ENCODE measurements around the gene CEP55.
"Not testable (repeated sequence)": the region's sequence is repeated elsewhere in the genome, so short reads cannot be mapped to it uniquely, and the experiment has no call there.

CEP55 gene

DNA sequence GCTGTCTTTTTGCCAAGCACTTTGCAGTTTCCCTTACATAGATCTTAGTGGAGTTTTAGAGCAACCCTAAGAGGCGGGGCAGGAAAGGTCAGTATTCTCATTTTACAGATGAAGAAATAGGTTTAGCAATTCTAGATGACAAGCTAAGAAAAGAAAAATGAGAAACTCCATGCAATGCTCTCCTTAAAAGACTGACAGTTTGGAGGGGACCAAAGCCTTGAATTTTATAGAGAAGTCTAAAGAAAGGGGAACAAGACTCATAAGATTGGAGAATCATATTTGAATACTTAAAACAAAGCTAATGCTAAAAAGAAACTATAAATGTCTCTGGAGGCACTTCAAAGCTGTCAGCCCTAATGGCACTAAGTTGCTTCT, 19.6 kb downstream of the CEP55 start:
- no peaks in the 10 kb centered on the region for H3F3A ChIP-seq (ENCODE audit: insufficient read depth, low read length)
- H2AFZ ChIP-seq (ENCODE audit: low read length): no peak overlapping the region
- no peak overlapping the region for H3K27ac ChIP-seq (ENCODE audit: low read length)
- H3K79me2 ChIP-seq (ENCODE audit: low read length): no peaks in the 10 kb centered on the region
- TF ChIP-seq EZH2phosphoT487 (IDR thresholded peaks at IDR 0.05; ENCODE audit: low read length) (no peak), EZH2 (optimal IDR thresholded peaks at IDR 0.05; ENCODE audit: low read depth, low read length) (no peak), CTCF (IDR thresholded peaks at IDR 0.05; ENCODE audit: low read length) (no peak)
- H3K9me3 ChIP-seq (replicated peaks; ENCODE audit: insufficient read depth, low read length): no peaks in the 10 kb centered on the region
- H3K9me2 ChIP-seq (replicated peaks; ENCODE audit: insufficient read depth, low read length): no peaks in the 10 kb centered on the region
- no peaks in the 10 kb centered on the region for H4K20me1 ChIP-seq (ENCODE audit: insufficient read depth, low read length)
- H3K4me3 ChIP-seq (ENCODE audit: low read length): no peak overlapping the region
- no peak for DNase-seq
- H3K9ac ChIP-seq (ENCODE audit: low read length): no peak overlapping the region
- H3K4me2 ChIP-seq (ENCODE audit: low read depth, low read length): no peak overlapping the region
- 0 out of 2 replicates have a peak, but pooled peaks cover 4% of the 10 kb centered on the region for H3K36me3 ChIP-seq (replicated peaks; ENCODE audit: insufficient read depth, low read length)
- no peaks in the 10 kb centered on the region for H3K27me3 ChIP-seq (replicated peaks; ENCODE audit: insufficient read depth, low read length)
- no peaks in the 10 kb centered on the region for H3K4me1 ChIP-seq (ENCODE audit: low read length)

GRCh38 chr10:93518531-93518930, 22.1 kb downstream of the CEP55 start:
- Histone ChIP-seq H4K20me1 (ENCODE audit: insufficient read depth, low read length) (no peaks in the 10 kb centered on the region), H3K36me3 (replicated peaks; ENCODE audit: insufficient read depth, low read length) (0 out of 2 replicates have a peak, but pooled peaks cover 4% of the 10 kb centered on the region), H3K27me3 (replicated peaks; ENCODE audit: insufficient read depth, low read length) (no peaks in the 10 kb centered on the region), H2AFZ (ENCODE audit: low read length) (no peak overlapping the region), H3K79me2 (ENCODE audit: low read length) (no peaks in the 10 kb centered on the region), H3K27ac (ENCODE audit: low read length) (no peak overlapping the region), H3K4me1 (ENCODE audit: low read length) (no peaks in the 10 kb centered on the region), H3K9ac (ENCODE audit: low read length) (no peak overlapping the region), H3K4me2 (ENCODE audit: low read depth, low read length) (no peak overlapping the region), H3K4me3 (ENCODE audit: low read length) (no peak overlapping the region), H3K9me2 (replicated peaks; ENCODE audit: insufficient read depth, low read length) (no peaks in the 10 kb centered on the region), H3F3A (ENCODE audit: insufficient read depth, low read length) (no peaks in the 10 kb centered on the region), H3K9me3 (replicated peaks; ENCODE audit: insufficient read depth, low read length) (no peaks in the 10 kb centered on the region)
- no peak for TF ChIP-seq CTCF (IDR thresholded peaks at IDR 0.05; ENCODE audit: low read length)
- TF ChIP-seq EZH2phosphoT487 (IDR thresholded peaks at IDR 0.05; ENCODE audit: low read length): no peak
- no peak for TF ChIP-seq EZH2 (optimal IDR thresholded peaks at IDR 0.05; ENCODE audit: low read depth, low read length)
- no peak for DNase-seq

DNA sequence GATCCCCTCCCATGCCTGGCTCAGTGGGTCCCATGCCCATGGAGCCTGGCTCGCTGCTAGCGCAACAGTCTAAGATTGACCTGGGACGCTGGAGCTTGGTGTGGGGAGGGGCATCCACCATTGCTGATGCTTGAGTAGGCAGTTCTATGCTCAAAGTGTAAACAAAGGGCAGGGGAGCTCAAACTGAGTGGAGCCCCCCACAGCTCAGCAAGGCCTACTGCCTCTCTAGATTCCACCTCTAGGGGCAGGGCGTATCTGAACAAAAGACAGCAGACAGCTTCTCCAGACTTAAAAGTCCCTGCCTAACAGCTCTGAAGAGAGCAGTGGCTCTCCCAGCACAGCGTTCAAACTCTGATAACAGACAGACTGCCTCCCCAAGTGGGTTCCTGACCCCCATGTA, 38.9 kb downstream of the CEP55 start:
- DNase-seq: no peak
- Histone ChIP-seq H3K27ac (ENCODE audit: low read length) (no peak overlapping the region), H3K36me3 (replicated peaks; ENCODE audit: insufficient read depth, low read length) (no peaks in the 10 kb centered on the region), H3K4me1 (ENCODE audit: low read length) (no peaks in the 10 kb centered on the region), H3K27me3 (replicated peaks; ENCODE audit: insufficient read depth, low read length) (no peaks in the 10 kb centered on the region), H3K79me2 (ENCODE audit: low read length) (no peaks in the 10 kb centered on the region), H3K4me3 (ENCODE audit: low read length) (no peak overlapping the region), H2AFZ (ENCODE audit: low read length) (no peak overlapping the region), H3K9me3 (replicated peaks; ENCODE audit: insufficient read depth, low read length) (no peaks in the 10 kb centered on the region), H4K20me1 (ENCODE audit: insufficient read depth, low read length) (no peaks in the 10 kb centered on the region), H3K9me2 (replicated peaks; ENCODE audit: insufficient read depth, low read length) (no peaks in the 10 kb centered on the region), H3F3A (ENCODE audit: insufficient read depth, low read length) (no peaks in the 10 kb centered on the region), H3K4me2 (ENCODE audit: low read depth, low read length) (no peak overlapping the region), H3K9ac (ENCODE audit: low read length) (no peak overlapping the region)
- TF ChIP-seq EZH2 (optimal IDR thresholded peaks at IDR 0.05; ENCODE audit: low read depth, low read length) (no peak), CTCF (IDR thresholded peaks at IDR 0.05; ENCODE audit: low read length) (no peak), EZH2phosphoT487 (IDR thresholded peaks at IDR 0.05; ENCODE audit: low read length) (no peak)

GRCh38 chr10:93540871-93541270, 44.5 kb downstream of the CEP55 start:
- not testable (repeated sequence) for H3K27me3 ChIP-seq (replicated peaks; ENCODE audit: insufficient read depth, low read length); H3K4me1 ChIP-seq (ENCODE audit: low read length); H3K4me2 ChIP-seq (ENCODE audit: low read depth, low read length); H3K27ac ChIP-seq (ENCODE audit: low read length); H2AFZ ChIP-seq (ENCODE audit: low read length); H3F3A ChIP-seq (ENCODE audit: insufficient read depth, low read length); H3K9ac ChIP-seq (ENCODE audit: low read length); DNase-seq; H3K4me3 ChIP-seq (ENCODE audit: low read length); H3K9me3 ChIP-seq (replicated peaks; ENCODE audit: insufficient read depth, low read length); H3K36me3 ChIP-seq (replicated peaks; ENCODE audit: insufficient read depth, low read length); H3K9me2 ChIP-seq (replicated peaks; ENCODE audit: insufficient read depth, low read length); H3K79me2 ChIP-seq (ENCODE audit: low read length); H4K20me1 ChIP-seq (ENCODE audit: insufficient read depth, low read length)

Measured in MM.1S (cell line).